SK-N-SH (cell line): Measurements from ENCODE around the gene JOSD1. TPM values are rescaled to one million over a fixed set of nuclear protein-coding genes. Genes with fewer than 3 reads are reported as not detected.

Experiments used
- CTCF ChIA-PET: fragments of 300-600, 350-600 bp; formaldehyde crosslinking; extraction: SDS; loops from one replicate; lab custom pipeline; 2021; lab: Yijun Ruan, JAX
- POLR2A ChIA-PET: fragments of 350-600 bp; sonication (Branson Sonifier 250); formaldehyde crosslinking; extraction: SDS; loops from one replicate; lab custom pipeline; 2020; ENCODE audit warnings: antibody characterized with exemption, inconsistent platforms; lab: Yijun Ruan, JAX
- DNase-seq: peaks from one replicate; pipeline ENCODE4 v3.0.0; 2012
- H2AFZ ChIP-seq: fragments of 200-600 bp; sonication (generic); 2 replicates; pipeline ENCODE4 v1.8.1; 2016; ENCODE audit warnings: antibody characterized with exemption, mild to moderate bottlenecking, low read depth
- H3F3A ChIP-seq: fragments of 200-600 bp; sonication (generic); replicated peaks from 2 replicates; pipeline ENCODE3; 2016; ENCODE audit warnings: antibody characterized with exemption, mild to moderate bottlenecking; ENCODE audit not compliant: insufficient read depth
- H3K27ac ChIP-seq, 2 experiments: fragments of 200-500 bp in 1 of 2; fragments of 200-600 bp in 1 of 2; sonication (Bioruptor generic) in 1 of 2; sonication (generic), shearing (Covaris generic) in 1 of 2; 2 replicates each; pipeline versions ENCODE4 v1.5.1 to v1.6.1; 2014 to 2016; ENCODE audit warnings: low read depth in 2 of 2, inconsistent platforms in 1 of 2, low read length in 1 of 2, mild to moderate bottlenecking in 1 of 2, mixed read lengths in 1 of 2
- H3K27me3 ChIP-seq: fragments of 200-600 bp; sonication (generic), shearing (Covaris generic); 2 replicates; pipeline ENCODE4 v1.6.1; 2016; ENCODE audit warnings: mixed run types; ENCODE audit not compliant: insufficient read depth
- H3K36me3 ChIP-seq, 2 experiments: fragments of 200-500 bp in 1 of 2; fragments of 200-600 bp in 1 of 2; sonication (Bioruptor generic) in 1 of 2; sonication (generic) in 1 of 2; replicated peaks in 1 of 2; 2 replicates each; pipeline versions ENCODE3 to v1.5.1; 2014 to 2016; ENCODE audit warnings: low read length in 1 of 2, mild to moderate bottlenecking in 1 of 2; ENCODE audit not compliant: insufficient read depth in 2 of 2, control insufficient read depth in 1 of 2
- H3K4me1 ChIP-seq, 2 experiments: fragments of 200-500 bp in 1 of 2; fragments of 200-600 bp in 1 of 2; sonication (Bioruptor generic) in 1 of 2; sonication (generic), shearing (Covaris generic) in 1 of 2; 2 replicates each; pipeline versions ENCODE4 v1.5.1 to v1.6.1; 2014 to 2016; ENCODE audit warnings: low read depth in 1 of 2, low read length in 1 of 2, mixed run types in 1 of 2; ENCODE audit not compliant: insufficient read depth in 2 of 2, control insufficient read depth in 1 of 2
- H3K4me2 ChIP-seq: fragments of 200-600 bp; sonication (generic), shearing (Covaris generic); 2 replicates; pipeline ENCODE4 v1.6.1; 2017; ENCODE audit warnings: mixed run types
- H3K4me3 ChIP-seq, 2 experiments: fragments of 200-500 bp in 1 of 2; fragments of 200-600 bp in 1 of 2; sonication (Bioruptor generic) in 1 of 2; sonication (generic), shearing (Covaris generic) in 1 of 2; 2 replicates each; pipeline versions ENCODE4 v1.5.1 to v1.8.1; 2014 to 2016; ENCODE audit warnings: low read depth in 2 of 2, inconsistent platforms in 1 of 2, low read length in 1 of 2, mild to moderate bottlenecking in 1 of 2, mixed read lengths in 1 of 2, moderate library complexity in 1 of 2
- H3K79me2 ChIP-seq: fragments of 200-600 bp; sonication (generic); 2 replicates; pipeline ENCODE4 v1.8.1; 2017; ENCODE audit warnings: mild to moderate bottlenecking; ENCODE audit not compliant: insufficient read depth
- H3K9ac ChIP-seq: fragments of 200-600 bp; sonication (generic); 2 replicates; pipeline ENCODE4 v1.6.1; 2017; ENCODE audit warnings: mixed run types
- H3K9me2 ChIP-seq: fragments of 200-600 bp; sonication (generic); 2 replicates; pipeline ENCODE4 v1.6.1; 2017; ENCODE audit warnings: mixed run types
- H3K9me3 ChIP-seq: fragments of 200-600 bp; sonication (generic); 2 replicates; pipeline ENCODE4 v1.6.1; 2017; ENCODE audit warnings: mixed run types, mild to moderate bottlenecking, moderate library complexity
- H4K20me1 ChIP-seq: fragments of 200-600 bp; sonication (generic); 2 replicates; pipeline ENCODE4 v1.6.1; 2017; ENCODE audit warnings: mild to moderate bottlenecking, mixed run types; ENCODE audit not compliant: insufficient read depth
- CTCF ChIP-seq: fragments of 200-600 bp; sonication (generic); IDR thresholded peaks from 2 replicates; pipeline ENCODE4 v1.6.1; 2017; ENCODE audit warnings: antibody characterized with exemption, mild to moderate bottlenecking, moderate library complexity
- ELF1 ChIP-seq: IDR thresholded peaks from 2 replicates; pipeline ENCODE4 v1.4.0; 2012
- FOSL2 ChIP-seq: IDR thresholded peaks from 2 replicates; pipeline ENCODE4 v1.4.0; 2012; ENCODE audit warnings: low read depth, mild to moderate bottlenecking, moderate library complexity, borderline replicate concordance
- FOXJ3 ChIP-seq: sonication (generic); formaldehyde crosslinking; IDR thresholded peaks from 2 replicates; pipeline ENCODE4 v1.5.1; 2020; ENCODE audit warnings: mild to moderate bottlenecking, missing genetic modification reagents
- GABPA ChIP-seq: IDR thresholded peaks from 2 replicates; pipeline ENCODE4 v1.4.0; 2012; ENCODE audit warnings: low read depth, mild to moderate bottlenecking
- NFIC ChIP-seq: IDR thresholded peaks from 2 replicates; pipeline ENCODE4 v1.4.0; 2012; ENCODE audit warnings: borderline replicate concordance
- RCOR1 ChIP-seq: fragments of 150-350 bp; IDR thresholded peaks from 2 replicates; pipeline ENCODE4 v1.6.1; 2017; ENCODE audit warnings: antibody characterized with exemption, low read length
- REST ChIP-seq: IDR thresholded peaks from 2 replicates; pipeline ENCODE4 v1.6.1; 2012; ENCODE audit warnings: mild to moderate bottlenecking, low read depth, low read length, moderate library complexity
- RXRA ChIP-seq: IDR thresholded peaks from 2 replicates; pipeline ENCODE4 v1.4.0; 2012; ENCODE audit warnings: low read depth, mild to moderate bottlenecking, borderline replicate concordance
- SIN3A ChIP-seq: IDR thresholded peaks from 2 replicates; pipeline ENCODE4 v1.6.1; 2012; ENCODE audit warnings: low read depth, mild to moderate bottlenecking, low read length, moderate library complexity, borderline replicate concordance
- TAF1 ChIP-seq: IDR thresholded peaks from 2 replicates; pipeline ENCODE4 v1.6.1; 2012; ENCODE audit warnings: low read depth, mild to moderate bottlenecking, low read length, moderate library complexity, borderline replicate concordance
- USF1 ChIP-seq: IDR thresholded peaks from 2 replicates; pipeline ENCODE4 v1.4.0; 2012; ENCODE audit warnings: low read depth, borderline replicate concordance
- USF2 ChIP-seq: fragments of 150-350 bp; IDR thresholded peaks from 2 replicates; pipeline ENCODE4 v1.6.1; 2017; ENCODE audit warnings: antibody characterized with exemption, low read length, low read depth, borderline replicate concordance
- YY1 ChIP-seq: IDR thresholded peaks from 2 replicates; pipeline ENCODE4 v1.4.0; 2012; ENCODE audit warnings: low read depth, mild to moderate bottlenecking
- WGBS: methylation state at CpG from one replicate; pipeline ENCODE4 v1.1.6; 2017; ENCODE audit warnings: low lambda C conversion rate; 5-methylcytosine and 5-hydroxymethylcytosine counted together
- polyA plus RNA-seq, 3 experiments: library from polyadenylated mRNA; depleted of rRNA; stranded (reverse); fragments of >200 nt; gene quantifications; 2 replicates each; pipeline ENCODE4 v1.2.3, GENCODE V29; 2012

Gene JOSD1
- polyA plus RNA-seq, 1 of the 3 experiments (the other 2 are of a cell fraction): 17.8 TPM

- no peaks in the 10 kb centered on the region for H3K36me3 ChIP-seq
- TF ChIP-seq NFIC (no peak), CTCF (no peak), USF1 (no peak), FOSL2 (no peak), TAF1 (no peak), YY1 (no peak), ELF1 (no peak), GABPA (no peak), RXRA (no peak), SIN3A (no peak), USF2 (no peak), FOXJ3 (no peak), REST (no peak), RCOR1 (no peak)
- TF ChIP-seq, all 33 proteins: peak for 0
- no peaks in the 10 kb centered on the region for H4K20me1 ChIP-seq
- WGBS: 96% methylated on average over 7 of the region's 8 CpGs
- POLR2A ChIA-PET: no interaction called here
- H2AFZ ChIP-seq: no peak overlapping the region
- H3K27me3 ChIP-seq: no peaks in the 10 kb centered on the region
- no peak overlapping the region for H3K4me3 ChIP-seq
- H3K9me3 ChIP-seq: no peaks in the 10 kb centered on the region
- no peak overlapping the region for H3K9ac ChIP-seq
- H3K79me2 ChIP-seq: peaks cover 15% of the 10 kb centered on the region
- H3K9me2 ChIP-seq: no peaks in the 10 kb centered on the region
- H3F3A ChIP-seq: no peaks in the 10 kb centered on the region
- CTCF ChIA-PET: no interaction called here
- peaks cover 0 to 5% of the 10 kb centered on the region in 2 experiments; a peak in 1 of 4 replicates for H3K4me1 ChIP-seq
- DNase-seq: no peak
- H3K27ac ChIP-seq: no peak overlapping the region
- H3K4me2 ChIP-seq: no peak overlapping the region
Observed at GRCh38 chr22:38653741-38654140, 47.0 kb downstream of the JOSD1 start.
